GM12878 (cell line): ENCODE measurements around the gene DUSP10. TPM values are rescaled to one million over a fixed set of nuclear protein-coding genes. Genes with fewer than 3 reads are reported as not detected.

Experiments
- ATAC-seq: fragments of 200-7000 bp; cut with Tn5 transposase; 3 replicates; pipeline ENCODE4 v1.9.1; 2020; ENCODE audit warnings: mild to moderate bottlenecking, moderate library complexity
- BruUV-seq: library from RNA; stranded (reverse); fragments of 400-500 nt; replicated peaks from 2 replicates; lab custom pipeline; 2021; lab: Mats Ljungman, UMichigan
- CTCF ChIA-PET: fragments of 300-600 bp; sonication (Branson Sonifier 250); formaldehyde crosslinking; extraction: SDS; loops from one replicate; lab custom pipeline; 2021; ENCODE audit warnings: inconsistent platforms; lab: Yijun Ruan, JAX
- POLR2A ChIA-PET: fragments of 350-600 bp; formaldehyde crosslinking; extraction: SDS; loops from one replicate; lab custom pipeline; 2021; ENCODE audit warnings: inconsistent platforms; lab: Charles Lee
- RAD21 ChIA-PET: fragments of 300-600 bp; sonication (Branson Sonifier 250); formaldehyde crosslinking; loops from one replicate; lab custom pipeline; 2023; ENCODE audit warnings: antibody characterized with exemption; ENCODE audit not compliant: unreplicated experiment; lab: Charles Lee
- SMC1A ChIA-PET: fragments of 300-600 bp; sonication (Branson Sonifier 250); formaldehyde crosslinking; loops from one replicate; lab custom pipeline; 2023; ENCODE audit not compliant: unreplicated experiment, uncharacterized antibody; lab: Charles Lee
- DNase-seq: peaks from one replicate; pipeline ENCODE4 v3.0.0-alpha.2; 2011; ENCODE audit warnings: low read depth, low spot score
- FAIRE-seq: peaks from 3 replicates; lab custom pipeline; 2011; peaks lifted over from hg19 to GRCh38; lab: Jason Lieb, UNC
- H2AFZ ChIP-seq: 2 replicates; pipeline ENCODE4 v1.6.0; 2011; ENCODE audit warnings: low read depth, low read length, control low read depth; ENCODE audit not compliant: control insufficient read depth
- H3K27ac ChIP-seq: 2 replicates; pipeline ENCODE4 v1.5.1; 2011; ENCODE audit warnings: control low read depth; ENCODE audit not compliant: control insufficient read depth, insufficient read depth
- H3K27me3 ChIP-seq, 2 experiments: replicated peaks in 1 of 2; 2 replicates each; pipeline versions ENCODE4 v1.6.0 to v1.6.1; 2011; ENCODE audit warnings: low read length in 1 of 2; ENCODE audit not compliant: control insufficient read depth in 2 of 2, insufficient read depth in 2 of 2
- H3K36me3 ChIP-seq, 2 experiments: 2 replicates each; pipeline ENCODE4 v1.5.1; 2011; ENCODE audit warnings: low read length in 1 of 2; ENCODE audit not compliant: control insufficient read depth in 2 of 2, insufficient read depth in 2 of 2
- H3K4me1 ChIP-seq: 2 replicates; pipeline ENCODE4 v1.6.1; 2011; ENCODE audit warnings: mild to moderate bottlenecking, low read length, moderate library complexity, mixed read lengths; ENCODE audit not compliant: control insufficient read depth, insufficient read depth
- H3K4me2 ChIP-seq: 2 replicates; pipeline ENCODE4 v1.6.0; 2011; ENCODE audit warnings: control low read depth; ENCODE audit not compliant: control insufficient read depth, insufficient read depth
- H3K4me3 ChIP-seq: fragments of 200-600 bp; sonication (generic); 2 replicates; pipeline ENCODE4 v1.5.1; 2016
- H3K79me2 ChIP-seq: 2 replicates; pipeline ENCODE4 v1.6.0; 2011; ENCODE audit warnings: low read length; ENCODE audit not compliant: control insufficient read depth, insufficient read depth
- H3K9ac ChIP-seq: 2 replicates; pipeline ENCODE4 v1.8.0; 2011; ENCODE audit warnings: low read length, control low read depth, mixed read lengths; ENCODE audit not compliant: control insufficient read depth, insufficient read depth
- H3K9me3 ChIP-seq: replicated peaks from 3 replicates; pipeline ENCODE4 v1.5.1; 2011; ENCODE audit warnings: mild to moderate bottlenecking, low read length; ENCODE audit not compliant: control insufficient read depth, insufficient read depth
- H4K20me1 ChIP-seq: 2 replicates; pipeline ENCODE4 v1.6.0; 2011; ENCODE audit not compliant: control insufficient read depth, insufficient read depth
- ATF7 ChIP-seq: fragments of 450-650 bp; IDR thresholded peaks from 2 replicates; pipeline ENCODE4 v1.6.1; 2016; ENCODE audit warnings: low read depth, mild to moderate bottlenecking
- BMI1 ChIP-seq: fragments of 450-650 bp; IDR thresholded peaks from 2 replicates; pipeline ENCODE4 v1.6.1; 2016; ENCODE audit warnings: mild to moderate bottlenecking, moderate library complexity, borderline replicate concordance
- BRCA1 ChIP-seq: IDR thresholded peaks from 2 replicates; pipeline ENCODE4 v1.6.1; 2011; ENCODE audit warnings: low read depth, low read length, improper control_type of control experiment
- CEBPB ChIP-seq, 2 experiments: fragments of 150-350 bp in 1 of 2; IDR thresholded peaks; 2 replicates each; pipeline ENCODE4 v1.6.1; 2012 to 2014; ENCODE audit warnings: low read depth in 2 of 2, low read length in 2 of 2, borderline replicate concordance in 1 of 2, inconsistent platforms in 1 of 2
- IRF3 ChIP-seq: fragments of 450-650 bp; IDR thresholded peaks from 2 replicates; pipeline ENCODE4 v1.6.1; 2014; ENCODE audit warnings: mild to moderate bottlenecking
- MLLT1 ChIP-seq: fragments of 450-650 bp; IDR thresholded peaks from 2 replicates; pipeline ENCODE4 v1.6.1; 2016; ENCODE audit warnings: mild to moderate bottlenecking
- MYB ChIP-seq: fragments of 150-350 bp; IDR thresholded peaks from 2 replicates; pipeline ENCODE4 v1.6.1; 2014; ENCODE audit warnings: mild to moderate bottlenecking, low read depth, low read length, borderline replicate concordance
- PKNOX1 ChIP-seq: fragments of 450-650 bp; IDR thresholded peaks from 2 replicates; pipeline ENCODE4 v1.6.1; 2016; ENCODE audit warnings: mild to moderate bottlenecking
- PRDM15 ChIP-seq: fragments of 450-650 bp; formaldehyde crosslinking; IDR thresholded peaks from 2 replicates; pipeline ENCODE4 v1.4.0; 2020; ENCODE audit warnings: mild to moderate bottlenecking, moderate library complexity
- SMAD1 ChIP-seq: fragments of 450-650 bp; IDR thresholded peaks from 2 replicates; pipeline ENCODE4 v1.6.1; 2018; ENCODE audit warnings: mild to moderate bottlenecking, low read depth; ENCODE audit not compliant: partially characterized antibody
- in situ Hi-C: fragments of 300-500 bp; cut with MboI; formaldehyde crosslinking; loops from 9 replicates; pipeline ENCODE4 v1.14.3; 2018; ENCODE audit warnings: mixed read lengths
- intact Hi-C: fragments of 100-400 bp; cut with micrococcal nuclease; formaldehyde crosslinking; loops from one replicate; pipeline ENCODE4 v1.14.2; 2022; ENCODE audit not compliant: unreplicated experiment
- polyA plus RNA-seq, 11 experiments: library from polyadenylated mRNA; depleted of rRNA in 4 of 11; unstranded in 6 of 11; stranded (reverse) in 5 of 11; fragments of >200 nt; fragmentation: Nextera tagmentation in 4 of 11; fragmentation: Illumina TruSeq in 1 of 11; extraction: Ambion mirVana in 4 of 11; extraction: Trizol in 1 of 11; gene quantifications; 1 replicate in 1 of 11; 2 replicates in 10 of 11; pipeline versions ENCODE4 v1.2.1 to v1.2.3, GENCODE V29; 2011 to 2016; ENCODE audit warnings: inconsistent platforms in 2 of 11, missing spikeins in 2 of 11, low read depth in 1 of 11
- total RNA-seq, 4 experiments: library from RNA; depleted of rRNA in 3 of 4; stranded (reverse); fragments of >200 nt in 3 of 4; fragmentation: Illumina TruSeq in 1 of 4; extraction: Trizol in 1 of 4; gene quantifications; 2 replicates each; pipeline versions ENCODE4 v1.2.1 to v1.2.3, GENCODE V29; 2013 to 2021

The DUSP10 gene
- total and polyA plus RNA-seq, 10 of the 15 experiments (the other 5 are each of a cell fraction or from before 2014, with no cell fraction given) = 20.3 to 38.4 (median 27.8) TPM

- no peak for TF ChIP-seq SMAD1
- TF ChIP-seq PKNOX1 = no peak
- no peak for TF ChIP-seq IRF3
- TF ChIP-seq BMI1 = no peak
- TF ChIP-seq MLLT1 = no peak
Measured at GRCh38 chr1:221759436-221759835, 17.5 kb upstream of the DUSP10 start (continued).

DNA sequence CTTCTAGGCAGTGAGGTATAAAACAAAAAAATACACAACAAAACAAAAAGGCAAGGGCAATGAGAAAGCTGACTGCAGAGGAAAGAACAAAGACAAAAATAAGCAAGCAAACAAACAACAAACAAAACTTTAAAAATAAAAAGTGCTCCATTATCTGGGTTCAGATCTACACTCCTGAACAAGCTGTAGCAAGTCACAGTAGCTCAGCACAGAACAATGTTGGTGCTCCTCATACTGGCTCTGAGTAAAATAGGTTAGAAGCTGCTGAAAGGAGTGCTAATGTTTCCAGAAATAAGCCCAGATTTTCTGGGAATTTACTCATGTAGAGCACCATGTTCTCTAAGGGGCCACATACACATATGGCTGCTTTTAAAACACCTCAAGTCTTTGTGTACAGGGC lies 16.6 kb upstream of the DUSP10 start:
- H3K4me2 ChIP-seq = no peak overlapping the region
- H3K79me2 ChIP-seq = peaks cover 3% of the 10 kb centered on the region; the same call in 1 of the 2 replicates
- BruUV-seq = no TSS peak
- no peaks in the 10 kb centered on the region for H3K27me3 ChIP-seq
- H3K4me3 ChIP-seq = no peak overlapping the region
- no peak overlapping the region for H2AFZ ChIP-seq
- SMC1A ChIA-PET = interaction anchor here (0.6 to 13.2 kb wide), 11 partner anchors 17 to 236 kb away, joined by 3 to 510 read pairs (median 4); partner anchors contain the start of gene DUSP10
- no peak for DNase-seq
- H3K36me3 ChIP-seq = no peaks in the 10 kb centered on the region
- H3K27ac ChIP-seq = peak overlapping the region; percentile 45
- H3K4me1 ChIP-seq = peaks cover 82% of the 10 kb centered on the region
- in situ Hi-C loops = no loop called here
- no peak overlapping the region for H3K9ac ChIP-seq
- POLR2A ChIA-PET = interaction anchor here (2.2 to 13.1 kb wide), 3 partner anchors 16 to 37 kb away, joined by 7 to 203 read pairs (median 99); partner anchors contain the start of gene DUSP10
- FAIRE-seq = no peak
- RAD21 ChIA-PET = interaction anchor here (0.8 to 12.4 kb wide), 7 partner anchors 16 to 591 kb away, joined by 3 to 393 read pairs (median 9); partner anchors contain the start of gene DUSP10
- peaks cover 10% of the 10 kb centered on the region for H3K9me3 ChIP-seq
- no peaks in the 10 kb centered on the region for H4K20me1 ChIP-seq
- TF ChIP-seq MYB (no peak), CEBPB (IDR thresholded peaks at IDR 0.05; ENCODE audit: borderline replicate concordance in 1 of 2, low read depth in 2 of 2, low read length in 2 of 2) (no peak), BRCA1 (no peak), PRDM15 (CRISPR knock-in tag) (no peak), ATF7 (no peak)
- CTCF ChIA-PET = interaction anchor here (0.6 to 12.2 kb wide), 6 partner anchors 9 to 82 kb away, joined by 3 to 153 read pairs (median 4); partner anchors contain the start of gene DUSP10
- intact Hi-C loops = no loop called here
- no peak for ATAC-seq
